ENCODE data around the gene TRPM1. TPM values are rescaled to one million over a fixed set of nuclear protein-coding genes. Genes with fewer than 3 reads are reported as not detected.

The TRPM1 gene
- total RNA-seq, 2 donors from 2014 or later = not detected

GRCh38 chr15:31116423-31117030 is 15.0 kb upstream of the TRPM1 start:
- Histone ChIP-seq H3K9me3 (no peaks in the 10 kb centered on the region), H3K36me3 (no peaks in the 10 kb centered on the region), H3K4me3 (no peak overlapping the region), H3K9ac (ENCODE audit: low read depth in 2 of 2, low read length in 2 of 2) (no peak overlapping the region), H3K4me1 (no peaks in the 10 kb centered on the region), H3K27me3 (no peaks in the 10 kb centered on the region), H3K27ac (no peak overlapping the region)
- intact Hi-C loops (cut with DNase I) = no loop called here
- TF ChIP-seq CTCF (IDR thresholded peaks at IDR 0.05) = no peak
- DNase-seq = no peak

- Histone ChIP-seq H3K36me3 (no peaks in the 10 kb centered on the region), H3K9me3 (no peaks in the 10 kb centered on the region), H3K4me3 (no peak overlapping the region), H3K9ac (ENCODE audit: low read depth in 2 of 2, low read length in 2 of 2) (no peak overlapping the region), H3K27ac (no peak overlapping the region), H3K27me3 (no peaks in the 10 kb centered on the region), H3K4me1 (no peaks in the 10 kb centered on the region)
- DNase-seq = no peak
- no peak for TF ChIP-seq CTCF (IDR thresholded peaks at IDR 0.05)
- intact Hi-C loops (cut with DNase I) = no loop called here
These were observed 9.6 kb upstream of the TRPM1 start for GRCh38 chr15:31111091-31111647.

DNA sequence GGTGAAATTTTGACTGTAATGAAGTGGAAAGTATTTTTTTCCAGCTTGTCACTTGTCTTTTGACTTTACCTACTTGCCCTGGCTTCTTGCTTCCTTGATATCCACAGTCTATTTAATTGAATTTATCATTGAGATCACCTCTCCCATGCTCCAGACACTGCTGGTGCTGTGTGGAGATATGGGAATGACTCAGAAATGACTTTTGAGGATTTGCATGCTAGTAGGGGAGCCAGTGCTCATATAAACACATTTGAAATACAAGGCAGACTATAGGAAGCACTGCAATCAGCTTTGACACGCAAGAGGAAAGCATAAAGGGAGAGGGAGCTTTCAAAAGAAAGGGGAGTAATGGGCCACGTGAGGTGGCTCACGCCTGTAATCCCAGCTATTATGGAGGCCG is 7.3 kb upstream of the TRPM1 start:
- H3K27ac ChIP-seq = no peak overlapping the region
- no peak for TF ChIP-seq CTCF (IDR thresholded peaks at IDR 0.05)
- no peak overlapping the region for H3K4me3 ChIP-seq
- intact Hi-C loops (cut with DNase I) = no loop called here
- no peak overlapping the region for H3K9ac ChIP-seq (ENCODE audit: low read depth in 2 of 2, low read length in 2 of 2)
- H3K4me1 ChIP-seq = no peaks in the 10 kb centered on the region
- no peak for DNase-seq
- no peaks in the 10 kb centered on the region for H3K36me3 ChIP-seq
- H3K27me3 ChIP-seq = no peaks in the 10 kb centered on the region
- H3K9me3 ChIP-seq = no peaks in the 10 kb centered on the region

DNA sequence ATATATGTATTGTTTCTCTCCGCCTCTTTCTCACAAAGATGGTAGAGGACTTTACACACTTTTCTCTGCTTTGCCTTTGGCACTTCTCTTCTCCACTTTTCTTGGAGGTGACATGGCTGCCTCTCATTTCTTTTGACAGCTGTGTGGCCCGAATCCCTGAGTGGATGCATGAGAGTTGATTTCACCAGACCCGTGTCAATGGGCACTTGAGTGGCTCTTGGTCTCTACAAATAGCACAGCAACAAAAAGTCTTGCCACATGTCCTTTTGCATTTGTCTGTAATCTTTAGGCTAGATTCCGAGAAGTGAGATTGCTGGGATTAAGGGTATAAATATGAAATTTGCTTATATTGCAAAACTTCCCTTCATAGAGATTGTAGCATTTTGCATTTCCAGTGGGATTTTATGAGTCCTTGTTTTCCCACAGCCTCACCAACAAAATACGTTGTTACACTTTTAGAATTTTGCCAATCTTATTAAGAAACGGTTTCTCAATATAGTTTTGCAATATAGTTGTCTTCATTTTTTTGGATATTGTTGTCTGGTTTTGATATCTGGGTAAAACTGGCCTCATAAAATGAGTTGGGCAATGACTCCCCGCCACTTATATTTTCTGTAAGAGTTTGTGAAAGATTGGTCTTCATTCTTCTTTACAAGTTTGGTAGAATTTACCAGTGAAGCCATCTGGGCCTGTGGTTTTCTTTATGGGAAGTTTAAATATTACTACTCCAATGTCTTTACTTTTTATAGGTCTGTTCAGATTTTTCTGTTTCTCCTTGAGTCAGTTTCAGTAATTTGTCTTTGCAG is 5.2 kb upstream of the TRPM1 start:
- Histone ChIP-seq H3K4me1 (no peaks in the 10 kb centered on the region), H3K4me3 (no peak overlapping the region), H3K27me3 (no peaks in the 10 kb centered on the region), H3K36me3 (no peaks in the 10 kb centered on the region), H3K9ac (ENCODE audit: low read depth in 2 of 2, low read length in 2 of 2) (no peak overlapping the region), H3K9me3 (no peaks in the 10 kb centered on the region), H3K27ac (no peak overlapping the region)
- intact Hi-C loops (cut with DNase I) = no loop called here
- DNase-seq = no peak
- no peak for TF ChIP-seq CTCF (IDR thresholded peaks at IDR 0.05)

DNA sequence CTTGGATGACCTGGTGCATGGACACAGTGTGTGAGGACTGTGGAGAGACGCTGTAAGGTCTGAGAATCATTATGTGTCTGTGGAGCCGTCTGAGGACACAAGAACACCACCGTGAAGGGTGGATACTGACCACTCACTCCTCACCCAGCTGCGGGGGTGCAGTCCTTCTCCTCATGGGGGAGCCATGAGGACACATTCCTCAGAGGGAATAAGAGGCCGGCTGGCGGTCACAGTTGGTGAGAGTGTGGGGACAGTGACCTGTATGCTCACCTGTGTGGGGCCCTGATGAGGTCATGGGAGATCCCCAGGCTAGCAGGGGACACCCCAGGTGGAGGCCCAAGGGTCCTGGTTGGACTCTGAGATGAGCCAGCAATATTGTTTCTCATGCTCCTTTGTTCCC is 2.5 kb upstream of the TRPM1 start:
- no peak for DNase-seq
- Histone ChIP-seq H3K36me3 (no peaks in the 10 kb centered on the region), H3K27ac (no peak overlapping the region), H3K9ac (ENCODE audit: low read depth in 2 of 2, low read length in 2 of 2) (no peak overlapping the region), H3K4me3 (no peak overlapping the region), H3K4me1 (no peaks in the 10 kb centered on the region), H3K9me3 (no peaks in the 10 kb centered on the region), H3K27me3 (no peaks in the 10 kb centered on the region)
- intact Hi-C loops (cut with DNase I) = no loop called here
- no peak for TF ChIP-seq CTCF (IDR thresholded peaks at IDR 0.05)
